NK-92 treated with Interleukin-12 subunit alpha and Interleukin-12 subunit beta, amount 100 ng/mL, for 24 hours (cell line): ENCODE results near the gene HDGF.

Source experiments
- DNase-seq: peaks from one replicate; lab custom pipeline; 2025; lab: John Stamatoyannopoulos, UW

Gene HDGF

DNA sequence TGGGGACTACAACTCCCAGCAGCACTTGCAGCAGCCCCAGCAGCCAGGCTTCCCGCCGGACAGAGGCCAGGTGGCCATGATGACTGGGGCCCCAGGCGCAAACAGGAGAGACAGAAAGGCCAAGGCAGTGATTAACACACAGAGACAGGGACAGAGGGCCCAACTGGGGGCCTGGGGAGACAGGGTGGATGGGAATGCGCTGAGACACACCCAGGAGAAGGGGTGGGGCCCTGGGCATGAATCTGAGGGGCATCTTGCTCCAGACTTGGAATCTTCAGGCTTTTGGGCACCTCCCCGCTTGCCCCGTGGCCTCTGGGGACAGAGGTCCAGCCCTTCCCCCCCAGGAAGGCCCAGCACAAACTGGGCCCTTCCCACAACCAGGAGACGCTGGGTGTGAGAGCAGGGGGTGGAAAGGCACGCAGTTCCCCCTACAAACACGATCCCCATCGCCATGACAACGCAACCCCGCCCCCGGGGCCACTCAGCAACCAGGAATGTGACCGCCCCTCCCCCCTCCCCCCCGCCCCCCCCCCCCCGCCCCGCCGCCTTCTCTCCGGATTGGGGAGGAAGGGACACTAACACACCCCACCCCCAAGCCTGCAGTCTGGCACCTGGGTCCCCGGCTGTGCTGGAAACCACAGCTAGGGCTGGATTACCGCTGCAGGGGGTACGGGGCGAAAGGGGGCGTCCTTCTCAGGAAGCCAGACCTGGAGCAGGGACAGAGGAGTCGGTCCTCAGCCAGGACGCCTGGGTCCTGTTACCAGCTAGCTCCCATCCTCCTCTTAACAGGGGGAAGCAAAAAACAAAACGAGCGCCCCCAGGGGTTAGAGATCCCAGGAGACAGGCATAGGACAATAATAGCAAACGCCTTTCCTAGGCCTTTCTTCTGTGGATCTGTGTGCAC, 4.5 kb downstream of the HDGF start:
- no peak for DNase-seq

DNA sequence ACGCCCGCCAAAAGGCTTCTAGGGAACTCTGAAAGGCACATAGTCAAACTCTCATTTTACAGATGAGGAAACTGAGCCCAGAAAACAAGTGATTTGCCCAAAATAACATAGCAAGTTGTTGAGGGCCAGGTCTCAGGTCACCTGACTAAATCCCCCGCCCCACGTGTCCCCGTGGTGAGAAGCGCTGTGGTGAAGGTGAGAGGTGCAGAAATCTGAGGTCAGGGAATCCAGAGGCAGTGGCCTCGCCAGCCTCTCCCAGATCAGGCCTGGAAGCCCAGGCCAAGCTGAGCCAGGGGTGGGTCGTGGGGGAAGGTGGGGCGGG, 5.1 kb downstream of the HDGF start:
- DNase-seq: no peak

DNA sequence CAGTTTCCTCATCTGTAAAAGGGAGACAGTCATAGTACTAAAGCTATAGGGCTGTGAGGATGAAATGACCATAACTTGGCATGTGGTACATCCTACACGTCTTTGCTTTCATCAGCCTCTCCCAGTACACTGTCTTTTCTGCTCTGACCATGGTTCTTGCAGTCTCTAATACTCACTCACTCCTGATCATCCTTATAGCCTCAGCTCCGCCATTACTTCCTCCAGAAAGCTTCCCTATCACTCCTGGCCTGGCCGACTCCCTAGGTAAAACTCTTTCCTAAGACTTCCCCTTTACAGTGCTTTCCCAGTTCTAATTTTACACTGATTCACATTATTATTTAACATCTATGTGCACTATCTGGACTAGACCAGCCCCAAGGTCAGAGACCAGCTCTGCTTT, 5.6 kb downstream of the HDGF start:
- DNase-seq: no peak

DNA sequence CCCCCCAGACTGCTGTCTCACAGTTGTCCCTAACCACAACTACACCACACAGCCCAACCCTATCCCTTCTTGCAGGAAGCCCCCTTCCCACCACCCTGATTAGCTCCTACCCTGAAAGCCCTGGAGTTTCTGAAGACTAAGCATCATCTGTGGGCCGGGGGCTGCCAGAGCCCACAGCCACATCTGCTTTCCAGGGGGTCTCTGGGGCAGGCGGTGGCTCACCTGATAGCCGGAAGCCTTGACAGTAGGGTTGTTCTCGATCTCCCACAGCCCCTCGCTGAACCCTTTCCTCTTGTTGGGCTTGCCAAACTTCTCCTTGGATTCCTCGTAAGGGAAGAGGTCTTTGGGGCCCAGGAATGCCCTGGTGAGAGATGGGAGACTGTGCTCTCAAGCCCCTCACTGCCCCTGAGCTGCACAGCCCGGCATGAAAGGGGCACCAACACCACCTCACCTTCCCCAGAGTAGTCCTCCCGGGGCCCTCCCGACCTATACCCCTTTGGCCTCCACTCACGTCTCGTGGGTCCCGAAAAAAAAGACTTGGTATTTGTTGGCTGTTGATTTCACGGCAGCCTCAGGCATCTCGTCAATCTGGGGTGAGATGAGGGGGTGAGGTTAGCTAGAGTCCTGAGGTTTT, 6.6 kb downstream of the HDGF start:
- DNase-seq: no peak

DNA sequence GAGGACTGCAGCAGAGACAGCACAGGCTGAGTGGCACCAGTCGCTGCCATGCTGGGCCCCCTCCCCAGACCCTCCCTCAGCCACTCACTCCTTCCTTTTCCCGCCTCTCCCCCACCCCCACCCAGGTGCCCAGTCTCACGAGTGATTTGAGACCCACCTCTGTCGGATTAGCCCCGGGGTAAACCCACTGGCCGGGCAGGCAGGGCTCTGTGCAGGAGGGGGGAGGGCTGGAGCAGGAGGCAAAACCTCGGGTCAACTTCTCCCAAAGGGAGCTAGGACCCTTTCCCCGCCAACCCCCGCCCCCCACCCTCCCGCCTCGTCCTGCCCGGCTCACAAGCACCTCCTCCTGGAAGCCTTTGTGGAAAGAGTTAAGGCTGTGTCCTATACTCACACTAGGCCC, 7.1 kb downstream of the HDGF start:
- DNase-seq: no peak

DNA sequence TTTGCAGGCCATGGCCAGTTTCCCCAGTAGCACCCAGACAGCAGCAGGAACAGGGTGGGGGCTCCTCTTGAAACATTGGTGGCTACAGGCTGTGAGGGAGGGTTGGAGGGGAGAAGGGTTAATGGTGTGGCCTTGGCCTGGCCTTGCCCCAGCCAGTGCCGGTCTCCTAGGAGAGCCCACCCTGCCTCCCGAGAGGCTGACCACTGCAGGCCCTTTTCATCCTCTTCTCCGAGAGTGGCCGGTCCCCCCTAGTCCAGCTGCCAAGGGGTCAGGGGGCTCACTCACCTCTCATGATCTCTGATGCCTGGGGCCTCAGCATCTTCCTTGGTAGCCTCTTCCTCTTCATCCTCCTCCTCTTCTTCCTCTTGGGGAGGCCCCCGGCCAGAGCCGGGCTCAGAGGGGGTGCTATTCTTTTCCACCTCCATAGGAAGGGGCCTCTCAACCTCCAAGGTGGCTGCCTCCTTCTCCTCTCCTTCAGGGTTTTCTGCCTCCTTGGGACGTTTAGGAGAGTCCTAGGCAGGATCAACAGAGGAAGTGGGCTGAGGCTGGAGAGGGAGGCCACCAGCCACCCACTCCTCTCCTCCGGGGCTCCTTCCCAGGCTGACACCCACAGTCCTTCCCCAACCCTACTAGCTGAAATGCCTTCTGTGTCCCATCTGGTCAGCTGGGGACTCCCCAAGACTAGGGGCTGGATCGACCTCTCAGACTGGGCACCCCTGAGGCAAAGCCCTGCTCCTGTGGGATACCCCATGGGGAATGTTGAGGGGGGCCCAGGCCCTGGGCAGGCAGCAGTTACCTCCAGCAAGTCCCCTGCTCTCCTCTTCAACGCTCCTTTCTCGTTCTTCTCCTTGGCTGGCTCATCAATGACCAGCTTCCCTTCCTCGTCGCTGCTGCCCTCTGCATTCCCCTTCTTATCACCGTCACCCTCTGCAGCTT, 7.8 kb downstream of the HDGF start:
- DNase-seq: no peak

DNA sequence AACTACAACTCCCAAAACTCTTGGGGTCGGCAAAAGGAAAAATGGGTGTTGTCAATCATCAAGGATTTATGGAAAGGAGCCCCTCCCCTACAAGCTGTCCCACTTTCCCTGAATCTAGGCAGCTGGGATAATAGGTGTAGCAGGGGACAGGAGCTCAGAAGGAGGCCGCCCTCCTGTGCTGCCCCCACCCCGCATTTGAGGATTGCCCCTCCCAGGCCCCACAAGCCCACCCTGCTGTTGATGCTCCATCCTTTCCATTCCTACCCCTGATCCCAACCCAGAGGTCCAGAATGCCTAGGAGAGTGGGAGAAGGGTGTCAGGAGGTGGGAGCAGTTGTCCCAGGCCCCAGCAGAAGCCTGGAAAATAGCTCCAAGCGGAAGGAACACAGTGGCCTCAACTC, 8.7 kb downstream of the HDGF start:
- DNase-seq: no peak

DNA sequence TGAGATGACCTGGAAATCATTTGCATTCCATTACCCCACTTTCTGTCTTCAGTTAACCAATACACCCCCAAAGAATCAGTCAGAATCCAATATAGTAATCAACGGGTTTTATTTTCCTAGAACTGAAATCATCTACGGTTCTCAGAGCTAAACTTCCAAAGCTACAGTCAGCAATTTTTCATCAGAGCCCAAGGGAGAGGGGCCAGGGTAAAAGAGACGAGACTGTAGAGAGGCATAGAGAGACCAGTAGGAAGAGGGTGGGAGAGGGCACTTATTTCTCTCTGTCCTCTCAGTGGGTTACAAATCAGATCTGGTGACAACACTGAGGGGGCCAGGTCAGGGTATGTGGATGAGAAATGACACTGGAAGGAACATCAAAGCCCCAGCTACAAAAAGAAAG, 9.5 kb downstream of the HDGF start:
- no peak for DNase-seq

DNA sequence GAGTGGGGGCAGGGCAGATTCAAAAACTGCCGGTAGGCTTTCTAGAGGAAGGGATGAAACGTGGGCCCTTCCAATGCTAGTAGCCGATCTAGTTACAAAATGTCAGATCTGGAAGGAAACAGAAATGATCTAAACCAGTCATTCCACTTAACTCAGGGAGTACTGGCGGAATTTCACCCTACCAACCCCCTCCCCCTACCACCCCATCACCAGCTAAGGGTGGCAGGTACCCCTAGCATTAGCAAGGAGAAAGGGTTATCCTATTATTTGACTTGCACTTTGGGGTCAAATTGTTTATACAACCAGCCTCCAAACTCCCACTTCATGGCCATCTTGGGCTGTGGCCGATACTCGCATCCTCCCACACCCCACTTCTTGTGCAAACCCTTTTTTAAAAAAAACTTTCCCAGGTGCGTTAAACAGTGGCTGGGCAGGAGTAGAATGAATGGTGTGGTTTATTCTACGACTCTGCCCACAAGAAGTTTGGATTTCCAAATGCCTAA, 9.9 kb downstream of the HDGF start:
- no peak for DNase-seq

DNA sequence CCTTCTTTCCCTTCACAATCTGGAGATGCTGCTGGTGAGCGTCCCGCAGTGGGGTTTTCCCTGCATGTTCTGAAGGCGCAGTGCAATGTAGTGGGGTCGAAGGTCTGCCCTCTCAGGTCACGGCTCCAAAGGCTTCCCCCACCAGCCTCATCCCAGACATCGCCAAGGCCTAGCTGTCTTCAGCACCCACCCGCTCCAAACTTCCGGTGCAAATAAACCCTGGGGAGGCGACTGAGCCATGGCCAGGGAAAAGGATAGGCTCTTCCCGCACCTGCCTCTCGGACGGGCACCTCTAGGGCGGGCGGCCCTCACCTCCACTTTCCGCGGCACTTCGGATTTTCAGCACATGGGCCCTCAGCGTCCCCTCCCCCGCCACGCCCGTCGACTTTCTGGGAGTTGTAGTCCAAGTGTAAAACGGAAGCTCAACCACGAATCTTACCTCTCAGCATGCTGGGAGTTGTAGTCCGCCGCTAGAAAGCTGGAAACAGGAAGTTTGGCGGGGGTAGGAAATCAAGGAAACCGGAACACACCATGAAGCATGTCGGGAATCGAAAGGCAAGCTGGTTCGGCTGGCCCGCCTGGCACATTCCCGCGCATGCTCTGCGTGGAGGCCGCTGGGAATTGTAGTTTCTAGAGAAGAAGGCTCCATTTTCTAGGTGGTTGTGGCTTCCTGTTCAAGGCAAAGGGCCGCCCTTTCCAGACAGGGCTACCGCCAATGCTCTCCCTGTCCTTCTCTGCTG, 10.6 kb downstream of the HDGF start, which contains the start of gene MRPL24:
Gene MRPL24 (minus strand): TSS at position 348 of the 740 bp plus-strand sequence. CDS start 2,384 bp downstream, outside the sequence.
- DNase-seq: peak; percentile 97

DNA sequence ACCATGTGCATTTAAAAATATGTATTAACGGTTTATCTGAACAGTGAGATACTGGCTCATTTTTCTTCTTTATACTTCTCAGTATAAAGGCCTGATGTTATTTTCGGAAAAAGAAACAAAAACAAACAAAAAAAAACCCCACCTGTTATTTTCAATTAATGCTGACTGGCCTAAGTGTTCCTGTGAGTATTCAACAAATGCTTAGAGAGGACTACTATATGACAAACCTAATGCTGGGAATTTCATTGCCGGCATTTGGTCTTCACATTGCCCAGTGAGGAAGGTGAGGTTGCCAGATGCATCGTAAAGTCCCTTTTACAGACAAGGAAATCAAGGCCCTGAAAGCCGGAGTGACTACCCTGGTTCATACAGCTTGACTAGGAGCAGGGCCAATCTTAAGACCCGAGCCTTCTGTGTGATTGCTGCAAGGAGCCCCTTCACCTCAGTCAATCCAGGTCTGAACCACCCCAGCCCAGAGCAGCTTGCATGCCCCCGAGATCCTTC, 11.2 kb downstream of the HDGF start:
- DNase-seq: no peak

DNA sequence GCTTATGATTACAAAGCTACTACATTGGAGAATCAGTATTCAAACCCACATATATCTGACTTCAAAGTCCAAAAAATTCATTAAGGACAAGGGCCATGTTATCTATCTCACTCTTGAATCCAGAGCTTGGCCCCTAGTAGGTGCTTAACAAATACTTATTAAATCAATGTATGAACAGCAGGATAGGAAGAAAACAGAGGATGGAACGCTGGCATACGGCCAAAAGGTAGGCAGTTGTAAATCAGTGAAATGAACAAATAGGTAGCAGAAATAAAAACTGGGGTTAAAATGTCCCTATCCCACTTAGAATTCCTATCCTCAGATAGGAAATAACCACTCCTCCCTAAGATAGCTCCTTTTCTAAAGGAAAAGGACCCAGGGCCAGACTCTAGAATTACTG, 12.6 kb downstream of the HDGF start:
- DNase-seq: no peak

DNA sequence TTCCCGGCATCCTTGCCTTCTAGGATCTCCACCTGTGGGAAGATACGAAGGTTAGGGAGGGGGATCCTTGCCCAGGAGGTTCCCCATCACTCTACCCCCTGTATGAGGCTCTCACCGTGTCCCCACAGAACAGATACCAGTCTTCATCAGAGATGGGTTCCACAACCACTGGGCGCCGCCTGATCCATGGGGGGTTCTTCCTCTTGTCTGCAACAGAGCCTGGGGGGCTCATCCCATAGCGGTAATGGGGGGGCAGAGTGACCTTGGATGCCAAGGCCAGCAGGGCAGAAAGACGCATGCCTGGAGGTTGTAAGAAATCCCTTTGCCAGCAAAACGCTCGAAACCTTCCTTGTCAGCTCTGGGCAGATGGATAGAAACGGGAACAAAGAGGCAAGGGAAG, 13.1 kb downstream of the HDGF start:
- DNase-seq: no peak

DNA sequence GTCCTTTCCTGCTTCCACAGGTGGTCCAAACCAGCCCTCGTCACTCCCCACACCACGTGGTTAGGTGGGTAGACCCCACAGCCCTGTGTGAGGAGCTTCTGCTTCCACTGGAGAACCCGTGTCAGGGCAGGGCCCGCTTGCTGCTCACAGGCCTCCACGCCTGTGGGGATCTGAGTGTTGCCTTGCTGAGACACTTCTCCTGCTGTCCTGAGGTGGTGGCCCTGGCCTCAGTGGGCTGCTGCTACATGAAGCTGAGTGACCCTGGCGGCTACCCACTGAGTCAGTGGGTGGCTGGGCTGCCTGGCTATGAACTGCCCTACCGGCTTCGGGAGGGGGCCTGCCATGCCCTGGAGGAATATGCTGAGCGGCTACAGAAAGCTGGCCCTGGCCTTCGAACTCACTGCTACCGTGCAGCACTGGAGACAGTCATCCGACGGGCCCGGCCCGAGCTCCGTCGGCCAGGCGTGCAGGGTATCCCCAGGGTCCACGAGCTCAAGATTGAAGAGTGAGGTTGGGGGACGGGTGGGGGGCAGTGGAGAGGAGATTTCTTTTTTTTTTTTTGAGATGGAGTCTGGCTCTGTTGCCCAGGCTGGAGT, 17.4 kb downstream of the HDGF start:
- DNase-seq: no peak

DNA sequence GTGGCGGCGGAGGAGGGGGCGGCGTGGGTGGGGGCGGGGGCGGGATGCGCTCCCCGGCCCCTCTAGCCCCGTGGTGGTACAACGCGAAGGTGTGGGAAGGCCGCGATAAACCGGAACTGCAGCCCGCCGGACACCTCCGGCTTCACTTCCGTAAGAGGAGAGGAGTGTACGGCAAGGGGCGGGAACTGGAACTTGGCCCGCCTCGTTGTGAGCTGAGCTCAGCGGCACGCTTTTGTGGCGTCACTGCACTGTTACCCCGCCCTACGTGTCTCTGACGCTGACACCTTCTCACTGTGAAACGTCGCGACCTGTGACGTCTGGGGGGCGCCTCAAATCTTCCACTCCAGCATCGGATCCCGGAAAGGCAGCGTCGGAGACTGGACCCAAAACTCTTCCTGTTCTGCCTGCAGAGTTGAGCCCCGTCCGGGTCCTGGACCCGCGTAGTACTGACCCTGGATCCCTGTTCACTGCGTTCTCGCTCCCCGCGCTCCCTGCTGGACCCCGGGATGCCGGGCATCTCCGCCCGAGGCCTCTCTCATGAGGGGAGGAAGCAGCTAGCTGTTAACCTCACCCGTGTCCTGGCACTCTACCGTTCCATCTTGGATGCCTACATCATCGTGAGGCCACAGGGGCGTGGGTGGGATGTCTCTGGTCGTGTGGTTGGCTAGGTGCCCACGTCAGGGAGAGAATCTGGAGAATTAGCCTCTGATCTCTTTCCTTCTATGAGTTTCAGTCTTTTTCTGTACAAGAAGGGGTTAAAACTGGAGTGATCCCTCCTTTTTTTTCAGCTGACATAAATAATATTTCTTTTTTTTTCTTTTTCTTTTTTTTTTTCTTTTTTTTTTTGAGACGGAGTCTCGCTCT, 22.6 kb downstream of the HDGF start, which contains the start of gene ISG20L2:
Gene ISG20L2 (minus strand): TSS at position 168 of the 864 bp plus-strand sequence. CDS start 1,114 bp downstream, outside the sequence.
- DNase-seq: peak; percentile 97

DNA sequence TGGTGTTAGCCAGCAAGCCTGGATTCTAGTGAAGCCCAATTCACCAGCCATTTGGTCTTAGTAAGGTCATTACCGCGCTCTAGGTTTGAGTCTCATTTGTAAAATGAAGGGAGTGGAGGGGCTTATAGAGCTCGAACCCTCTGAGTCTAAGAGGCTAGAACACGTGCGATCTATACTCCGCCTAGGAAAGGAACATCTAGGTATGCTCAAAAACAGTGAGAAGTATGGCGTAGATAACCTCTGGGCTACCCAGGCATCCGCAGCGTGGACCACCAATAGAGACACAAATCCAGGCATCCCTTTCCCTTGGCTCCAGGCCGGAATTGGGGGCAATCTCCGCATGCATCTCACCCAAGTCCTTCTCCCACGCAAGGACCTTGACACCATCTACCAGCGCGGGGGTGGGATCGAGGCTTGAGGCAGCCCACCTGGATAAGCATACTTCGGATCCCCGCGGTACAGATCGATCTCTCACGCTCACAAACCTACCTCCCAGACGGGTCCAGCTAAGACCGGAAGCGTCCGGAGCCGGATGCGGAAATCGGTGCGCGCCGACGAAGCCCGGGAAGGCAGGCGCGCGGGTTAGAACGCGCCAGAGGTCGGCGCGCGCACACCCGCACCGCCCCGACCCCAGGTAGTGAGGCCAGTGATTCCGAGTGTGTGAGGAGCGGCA, 23.4 kb downstream of the HDGF start, which contains the start of gene METTL25B:
Gene METTL25B (plus strand): TSS at position 544 of the 673 bp plus-strand sequence. CDS start 636 bp downstream, outside the sequence.
- peak; percentile 85 for DNase-seq

DNA sequence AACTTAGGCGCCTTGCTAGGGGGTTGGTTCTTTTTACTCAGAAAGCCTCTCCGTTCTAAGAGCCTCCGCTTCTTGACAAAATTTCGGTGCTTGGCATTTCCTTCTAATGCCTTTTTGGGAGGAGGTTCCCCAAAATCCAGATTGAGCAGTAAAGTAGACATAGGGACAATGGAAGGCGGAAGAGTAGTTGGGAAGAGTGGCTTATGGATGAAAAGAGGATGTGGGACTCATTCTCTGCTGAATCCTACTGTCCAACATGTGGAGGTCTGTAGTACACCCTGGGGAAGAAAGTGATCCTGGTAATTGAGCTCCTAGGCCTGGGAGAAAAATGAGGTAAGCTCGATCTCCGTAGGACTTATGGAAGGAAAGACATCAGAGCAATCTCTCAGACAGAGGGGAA, 24.0 kb downstream of the HDGF start:
- DNase-seq: no peak

DNA sequence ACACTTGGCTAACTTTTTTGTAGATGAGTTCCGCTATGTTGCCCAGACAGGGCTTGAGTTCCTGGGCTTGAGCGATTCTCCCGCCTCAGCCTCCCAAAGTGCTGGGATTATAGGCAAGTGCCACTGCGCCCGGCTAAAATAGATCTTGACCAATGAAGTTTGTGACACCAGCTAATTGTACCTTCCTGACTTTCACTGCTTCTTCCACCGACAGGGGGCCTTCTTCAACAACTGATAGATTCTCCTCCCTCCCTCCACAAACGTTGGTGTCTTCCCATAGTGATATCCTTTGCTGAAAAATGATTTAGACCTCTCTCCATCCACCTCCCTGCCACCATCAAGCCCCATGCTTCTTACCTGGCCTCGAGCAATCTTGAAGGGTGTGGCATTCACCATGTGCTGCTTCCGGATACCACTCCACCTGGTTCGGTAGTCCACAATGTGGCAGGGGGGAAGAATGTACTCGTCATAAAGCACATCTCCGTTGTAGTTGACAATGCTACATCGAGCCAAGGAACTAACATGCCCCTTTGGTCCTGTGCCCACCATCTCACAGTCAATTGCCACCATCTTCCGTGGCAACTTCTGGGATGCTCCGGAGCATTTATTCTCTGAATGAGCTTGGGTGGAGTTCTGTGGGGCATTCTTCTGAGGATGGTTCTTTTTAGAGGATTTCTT, 24.8 kb downstream of the HDGF start:
- no peak for DNase-seq
